Smooth muscle cell (in vitro differentiated cells): ENCODE measurements around the gene BHMT. TPM values are rescaled to one million over a fixed set of nuclear protein-coding genes. Genes with fewer than 3 reads are reported as not detected.

Experiments
- DNase-seq: peaks from one replicate; lab custom pipeline; 2025; ENCODE audit not compliant: unreplicated experiment; lab: John Stamatoyannopoulos, UW
- H2AFZ ChIP-seq: fragments of 200-600 bp; sonication (generic); 2 replicates; pipeline ENCODE4 v1.6.0; 2016; ENCODE audit warnings: antibody characterized with exemption, low read depth, mild to moderate bottlenecking
- H3F3A ChIP-seq: fragments of 200-600 bp; sonication (generic); 2 replicates; pipeline ENCODE4 v1.6.0; 2017; ENCODE audit warnings: antibody characterized with exemption, low read depth
- H3K27ac ChIP-seq: fragments of 200-600 bp; sonication (generic); 2 replicates; pipeline ENCODE4 v1.5.1; 2016; ENCODE audit warnings: low read depth, mild to moderate bottlenecking
- H3K27me3 ChIP-seq: fragments of 200-600 bp; sonication (generic); 2 replicates; pipeline ENCODE4 v1.6.1; 2016; ENCODE audit warnings: low read depth, mild to moderate bottlenecking
- H3K36me3 ChIP-seq: fragments of 200-600 bp; sonication (generic); 2 replicates; pipeline ENCODE4 v1.5.1; 2016; ENCODE audit warnings: low read depth
- H3K4me1 ChIP-seq: fragments of 200-600 bp; sonication (generic); 2 replicates; pipeline ENCODE4 v1.5.1; 2016; ENCODE audit warnings: low read depth
- H3K4me2 ChIP-seq: fragments of 200-600 bp; sonication (generic); 2 replicates; pipeline ENCODE4 v1.6.0; 2016; ENCODE audit warnings: mild to moderate bottlenecking
- H3K4me3 ChIP-seq: fragments of 200-600 bp; sonication (generic); 2 replicates; pipeline ENCODE4 v1.5.1; 2016; ENCODE audit warnings: mild to moderate bottlenecking
- H3K79me2 ChIP-seq: fragments of 200-600 bp; sonication (generic); 2 replicates; pipeline ENCODE4 v1.6.0; 2016; ENCODE audit warnings: low read depth, mild to moderate bottlenecking
- H3K9ac ChIP-seq: fragments of 200-600 bp; sonication (generic); 2 replicates; pipeline ENCODE4 v1.6.0; 2016; ENCODE audit warnings: low read depth
- H3K9me3 ChIP-seq: fragments of 200-600 bp; sonication (generic); replicated peaks from 2 replicates; pipeline ENCODE4 v1.5.1; 2016; ENCODE audit warnings: low read depth
- H4K20me1 ChIP-seq: fragments of 200-600 bp; sonication (generic); 2 replicates; pipeline ENCODE4 v1.6.0; 2016; ENCODE audit warnings: low read depth
- WGBS: methylation state at CpG from one replicate; pipeline ENCODE4 v1.1.7; 2016; ENCODE audit warnings: low lambda C conversion rate; 5-methylcytosine and 5-hydroxymethylcytosine counted together
- polyA plus RNA-seq: library from polyadenylated mRNA; unstranded; fragments of >200 nt; fragmentation: Nextera tagmentation; extraction: Ambion mirVana; gene quantifications from 2 replicates; pipeline ENCODE4 v1.2.1, GENCODE V29; 2016
- total RNA-seq: library from RNA; depleted of rRNA; stranded (reverse); fragments of >200 nt; gene quantifications from 2 replicates; pipeline ENCODE4 v1.2.3, GENCODE V29; 2014
- TF ChIP-seq, protein P1 (sequence below): fragments of 200-600 bp; sonication (generic); IDR thresholded peaks from 2 replicates; pipeline ENCODE4 v1.5.1; 2017; ENCODE audit warnings: borderline replicate concordance, mild to moderate bottlenecking, antibody characterized with exemption; ENCODE audit not compliant: insufficient read depth, poor library complexity, severe bottlenecking

Gene BHMT, protein sequence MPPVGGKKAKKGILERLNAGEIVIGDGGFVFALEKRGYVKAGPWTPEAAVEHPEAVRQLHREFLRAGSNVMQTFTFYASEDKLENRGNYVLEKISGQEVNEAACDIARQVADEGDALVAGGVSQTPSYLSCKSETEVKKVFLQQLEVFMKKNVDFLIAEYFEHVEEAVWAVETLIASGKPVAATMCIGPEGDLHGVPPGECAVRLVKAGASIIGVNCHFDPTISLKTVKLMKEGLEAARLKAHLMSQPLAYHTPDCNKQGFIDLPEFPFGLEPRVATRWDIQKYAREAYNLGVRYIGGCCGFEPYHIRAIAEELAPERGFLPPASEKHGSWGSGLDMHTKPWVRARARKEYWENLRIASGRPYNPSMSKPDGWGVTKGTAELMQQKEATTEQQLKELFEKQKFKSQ
- total RNA-seq (not detected in 2 replicates), polyA plus RNA-seq (not detected in 2 replicates)

DNA sequence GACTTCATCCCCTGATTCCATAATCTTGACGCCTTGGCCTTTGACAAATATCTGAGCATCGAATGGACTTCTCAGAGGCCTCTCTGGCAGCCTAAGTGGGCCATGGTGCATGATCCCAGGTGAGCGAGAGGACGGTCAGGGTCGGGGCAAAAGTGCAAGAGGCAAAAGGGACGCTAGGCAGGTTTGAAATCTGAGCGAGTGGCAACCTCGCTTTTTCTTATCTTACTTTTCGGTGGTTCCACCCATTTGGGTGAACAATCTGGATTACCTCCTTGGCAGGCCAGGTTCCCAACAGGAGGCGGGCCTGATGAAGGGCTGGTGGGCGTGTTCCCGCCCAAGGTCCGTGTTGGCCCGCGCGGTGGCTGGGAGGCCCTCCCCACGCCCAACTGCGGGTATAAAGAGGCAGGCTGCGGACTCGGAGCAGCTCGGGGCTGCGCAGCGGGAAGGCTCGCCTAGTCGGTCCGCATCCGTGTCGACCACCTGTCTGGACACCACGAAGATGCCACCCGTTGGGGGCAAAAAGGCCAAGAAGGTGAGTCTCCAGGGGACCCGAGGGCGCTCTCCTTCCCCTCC is at the start of gene BHMT:
TSS of gene BHMT (plus strand) at position 423 of the 573 bp plus-strand sequence. CDS start at position 500, 77 bp downstream.
- H3K36me3 ChIP-seq, result no peaks in the 10 kb centered on the region
- peaks cover 79% of the 10 kb centered on the region for H3K27me3 ChIP-seq
- H2AFZ ChIP-seq, result no peak within 1 kb of the TSS
- H4K20me1 ChIP-seq, result no peaks in the 10 kb centered on the region
- H3K79me2 ChIP-seq, result no peaks in the 10 kb centered on the region
- TF ChIP-seq, protein P1, sequence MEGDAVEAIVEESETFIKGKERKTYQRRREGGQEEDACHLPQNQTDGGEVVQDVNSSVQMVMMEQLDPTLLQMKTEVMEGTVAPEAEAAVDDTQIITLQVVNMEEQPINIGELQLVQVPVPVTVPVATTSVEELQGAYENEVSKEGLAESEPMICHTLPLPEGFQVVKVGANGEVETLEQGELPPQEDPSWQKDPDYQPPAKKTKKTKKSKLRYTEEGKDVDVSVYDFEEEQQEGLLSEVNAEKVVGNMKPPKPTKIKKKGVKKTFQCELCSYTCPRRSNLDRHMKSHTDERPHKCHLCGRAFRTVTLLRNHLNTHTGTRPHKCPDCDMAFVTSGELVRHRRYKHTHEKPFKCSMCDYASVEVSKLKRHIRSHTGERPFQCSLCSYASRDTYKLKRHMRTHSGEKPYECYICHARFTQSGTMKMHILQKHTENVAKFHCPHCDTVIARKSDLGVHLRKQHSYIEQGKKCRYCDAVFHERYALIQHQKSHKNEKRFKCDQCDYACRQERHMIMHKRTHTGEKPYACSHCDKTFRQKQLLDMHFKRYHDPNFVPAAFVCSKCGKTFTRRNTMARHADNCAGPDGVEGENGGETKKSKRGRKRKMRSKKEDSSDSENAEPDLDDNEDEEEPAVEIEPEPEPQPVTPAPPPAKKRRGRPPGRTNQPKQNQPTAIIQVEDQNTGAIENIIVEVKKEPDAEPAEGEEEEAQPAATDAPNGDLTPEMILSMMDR, result no peak
- H3K27ac ChIP-seq, result no peak within 1 kb of the TSS
- no peak within 1 kb of the TSS for H3K9ac ChIP-seq
- WGBS, result 21% methylated on average over 30 of the region's 32 CpGs
- no peaks in the 10 kb centered on the region for H3K4me1 ChIP-seq
- H3K4me3 ChIP-seq, result peak within 1 kb of the TSS; percentile 9
- peaks cover 13% of the 10 kb centered on the region for H3F3A ChIP-seq
- no peak for DNase-seq
- no peaks in the 10 kb centered on the region for H3K9me3 ChIP-seq
- H3K4me2 ChIP-seq, result peak within 1 kb of the TSS; percentile 32

DNA sequence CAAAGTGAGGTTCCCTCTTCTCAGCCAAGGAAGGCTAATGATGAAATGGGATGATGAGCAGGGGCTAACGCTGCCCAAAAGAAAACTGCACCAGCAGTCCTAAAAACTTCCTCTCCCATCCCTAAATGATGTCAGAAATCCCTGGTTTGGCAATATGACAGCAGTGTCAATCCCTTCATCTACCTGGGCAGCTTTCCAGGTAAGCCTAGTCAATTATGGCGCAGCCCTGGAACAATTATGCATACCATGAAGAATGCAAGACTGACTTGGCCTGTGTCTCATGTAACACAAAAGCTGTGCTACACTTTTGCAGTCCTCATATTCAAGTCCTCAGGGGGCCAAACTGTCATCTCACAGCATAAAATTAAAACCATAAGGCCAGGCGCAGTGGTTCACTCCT is 49.2 kb upstream of the BHMT start:
- H4K20me1 ChIP-seq, result no peaks in the 10 kb centered on the region
- H3K4me2 ChIP-seq, result no peak overlapping the region
- TF ChIP-seq, protein P1, result no peak
- no peak overlapping the region for H2AFZ ChIP-seq
- peaks cover 3% of the 10 kb centered on the region for H3K27me3 ChIP-seq
- H3K36me3 ChIP-seq, result no peaks in the 10 kb centered on the region
- no peak for DNase-seq
- no peaks in the 10 kb centered on the region for H3K4me1 ChIP-seq
- no peaks in the 10 kb centered on the region for H3K79me2 ChIP-seq
- no peak overlapping the region for H3K4me3 ChIP-seq
- WGBS, result 97% methylated on average over 3 of the region's 3 CpGs
- no peaks in the 10 kb centered on the region for H3K9me3 ChIP-seq
- no peak overlapping the region for H3K9ac ChIP-seq
- no peaks in the 10 kb centered on the region for H3F3A ChIP-seq
- no peak overlapping the region for H3K27ac ChIP-seq

DNA sequence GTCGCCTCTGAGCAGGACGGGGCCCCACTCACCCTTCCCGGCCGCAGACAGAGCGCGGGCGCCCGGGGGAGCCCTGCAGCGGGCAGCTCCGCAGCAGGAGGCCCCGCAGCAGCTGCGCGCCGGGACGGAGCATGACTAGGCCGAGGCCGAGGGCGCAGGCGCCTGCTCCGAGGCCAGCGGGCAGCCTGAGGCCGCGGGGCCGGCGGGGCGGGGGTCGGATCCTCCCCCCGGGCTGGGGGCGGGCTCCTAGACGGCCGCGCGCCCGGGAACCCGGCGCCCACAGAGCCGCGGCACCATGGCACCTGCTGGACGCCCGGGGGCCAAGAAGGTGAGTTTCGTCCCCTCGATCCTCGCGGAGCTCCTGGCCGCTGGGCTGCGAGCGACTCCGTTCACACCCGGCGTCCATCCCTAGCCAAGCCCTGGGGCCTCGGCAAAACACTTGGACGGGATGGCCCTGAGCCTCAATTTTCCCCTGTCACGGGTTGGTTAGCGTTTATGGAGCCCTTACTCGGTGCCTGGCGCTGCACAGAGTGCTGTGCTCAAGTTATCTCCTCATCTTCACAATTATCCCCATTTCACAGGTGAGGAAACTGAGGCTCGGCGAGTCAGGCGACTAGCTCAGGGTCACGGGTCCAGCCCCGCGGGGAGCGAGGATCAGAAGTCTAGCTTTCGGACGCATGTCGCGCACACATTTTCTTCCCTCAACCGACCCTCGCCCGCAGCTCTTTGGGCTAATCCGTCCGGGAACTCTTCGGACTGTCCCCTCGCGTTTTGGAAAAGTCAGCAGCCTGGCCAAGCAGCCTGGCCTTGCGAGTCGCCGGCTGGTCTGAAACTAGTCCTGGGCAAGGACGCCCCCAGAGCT is 41.9 kb upstream of the BHMT start, which contains the start of the genes BHMT2 and DMGDH:
TSS of gene BHMT2 (plus strand) at position 280 of the 862 bp plus-strand sequence. CDS start at position 296, 16 bp downstream.
TSS of gene DMGDH (minus strand) at position 187 of the 862 bp plus-strand sequence. CDS start at position 133, 54 bp downstream.
- no peak within 1 kb of the TSS for H3K4me3 ChIP-seq
- H3F3A ChIP-seq, result no peaks in the 10 kb centered on the region
- H2AFZ ChIP-seq, result no peak within 1 kb of the TSS
- no peaks in the 10 kb centered on the region for H3K79me2 ChIP-seq
- TF ChIP-seq, protein P1, result no peak
- H4K20me1 ChIP-seq, result no peaks in the 10 kb centered on the region
- H3K9me3 ChIP-seq, result no peaks in the 10 kb centered on the region
- H3K4me1 ChIP-seq, result no peaks in the 10 kb centered on the region
- WGBS, result 90% methylated on average over 58 of the region's 79 CpGs
- H3K27ac ChIP-seq, result no peak within 1 kb of the TSS
- H3K27me3 ChIP-seq, result no peaks in the 10 kb centered on the region
- H3K4me2 ChIP-seq, result no peak within 1 kb of the TSS
- H3K36me3 ChIP-seq, result no peaks in the 10 kb centered on the region
- no peak for DNase-seq
- no peak within 1 kb of the TSS for H3K9ac ChIP-seq
